GM19025 (cell line): ENCODE data around the gene CNTNAP2.

Source experiments
- ATAC-seq: cut with Tn5 transposase; IDR thresholded peaks from one replicate; pipeline ENCODE4 v1.9.1; 2021; ENCODE audit warnings: mild to moderate bottlenecking, low read depth, moderate library complexity; ENCODE audit not compliant: unreplicated experiment

Gene CNTNAP2

GRCh38 chr7:146956321-146956720, 839.7 kb downstream of the CNTNAP2 start:
- ATAC-seq, result no peak

GRCh38 chr7:146956853-146957252, 840.3 kb downstream of the CNTNAP2 start:
- no peak for ATAC-seq

GRCh38 chr7:146960773-146961391, 844.3 kb downstream of the CNTNAP2 start:
- no peak for ATAC-seq

GRCh38 chr7:146961617-146962016, 845.0 kb downstream of the CNTNAP2 start:
- no peak for ATAC-seq

GRCh38 chr7:146966274-146966673, 849.7 kb downstream of the CNTNAP2 start:
- ATAC-seq, result no peak

- no peak for ATAC-seq
Observed at GRCh38 chr7:146982482-146982881, 865.9 kb downstream of the CNTNAP2 start.

GRCh38 chr7:146991596-146991995, 875.0 kb downstream of the CNTNAP2 start:
- no peak for ATAC-seq

- ATAC-seq, result no peak
Observed at GRCh38 chr7:146993764-146994163, 877.2 kb downstream of the CNTNAP2 start.

- no peak for ATAC-seq
Observed at GRCh38 chr7:147008530-147008929, 891.9 kb downstream of the CNTNAP2 start.

GRCh38 chr7:147012666-147013065, 896.1 kb downstream of the CNTNAP2 start:
- no peak for ATAC-seq

GRCh38 chr7:147013825-147014224, 897.2 kb downstream of the CNTNAP2 start:
- no peak for ATAC-seq

- no peak for ATAC-seq
Observed at GRCh38 chr7:147014286-147014955, 897.8 kb downstream of the CNTNAP2 start.

- ATAC-seq, result no peak
Observed at GRCh38 chr7:147015999-147016398, 899.4 kb downstream of the CNTNAP2 start.

- ATAC-seq, result no peak
Observed at GRCh38 chr7:147022056-147022455, 905.5 kb downstream of the CNTNAP2 start.

GRCh38 chr7:147023440-147023839, 906.8 kb downstream of the CNTNAP2 start:
- ATAC-seq, result no peak

GRCh38 chr7:147029953-147030352, 913.4 kb downstream of the CNTNAP2 start:
- no peak for ATAC-seq

- no peak for ATAC-seq
Observed at GRCh38 chr7:147033641-147034040, 917.0 kb downstream of the CNTNAP2 start.

GRCh38 chr7:147041438-147041837, 924.8 kb downstream of the CNTNAP2 start:
- no peak for ATAC-seq

GRCh38 chr7:147044941-147045340, 928.3 kb downstream of the CNTNAP2 start:
- no peak for ATAC-seq

- ATAC-seq, result no peak
Observed at GRCh38 chr7:147047696-147048095, 931.1 kb downstream of the CNTNAP2 start.

GRCh38 chr7:147048864-147049263, 932.3 kb downstream of the CNTNAP2 start:
- ATAC-seq, result no peak

GRCh38 chr7:147052818-147053217, 936.2 kb downstream of the CNTNAP2 start:
- no peak for ATAC-seq
